ENCODE results near the gene MAPT.

MAPT gene

DNA sequence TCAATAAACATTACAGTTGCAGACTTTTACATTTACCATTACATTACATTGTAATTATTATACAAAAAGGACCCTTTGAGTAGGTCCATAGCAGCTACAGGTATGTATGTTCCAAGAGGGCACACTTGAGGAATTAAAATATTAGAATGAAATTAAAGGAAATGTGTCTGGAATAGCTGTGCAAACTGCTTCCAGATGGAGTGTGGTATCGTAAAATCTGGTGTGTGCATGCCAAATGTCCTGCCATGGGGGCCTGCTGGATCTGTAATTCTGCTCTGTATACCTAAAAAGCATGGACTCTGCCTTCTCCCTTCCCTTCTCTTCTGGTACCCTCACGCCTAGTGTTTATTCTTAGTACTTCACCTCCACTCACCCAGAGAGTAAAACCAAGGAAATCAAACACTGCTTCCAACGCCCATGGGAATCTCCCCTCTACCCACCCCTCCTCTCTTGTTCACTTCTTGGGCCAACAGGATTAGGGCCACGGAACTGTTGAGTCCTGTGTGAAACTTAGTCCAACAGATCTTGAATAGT is 143.4 kb downstream of the MAPT start:
- H3K4me3 ChIP-seq (replicated peaks; ENCODE audit: low read depth, low read length): no peak overlapping the region
- TF ChIP-seq, protein P1, sequence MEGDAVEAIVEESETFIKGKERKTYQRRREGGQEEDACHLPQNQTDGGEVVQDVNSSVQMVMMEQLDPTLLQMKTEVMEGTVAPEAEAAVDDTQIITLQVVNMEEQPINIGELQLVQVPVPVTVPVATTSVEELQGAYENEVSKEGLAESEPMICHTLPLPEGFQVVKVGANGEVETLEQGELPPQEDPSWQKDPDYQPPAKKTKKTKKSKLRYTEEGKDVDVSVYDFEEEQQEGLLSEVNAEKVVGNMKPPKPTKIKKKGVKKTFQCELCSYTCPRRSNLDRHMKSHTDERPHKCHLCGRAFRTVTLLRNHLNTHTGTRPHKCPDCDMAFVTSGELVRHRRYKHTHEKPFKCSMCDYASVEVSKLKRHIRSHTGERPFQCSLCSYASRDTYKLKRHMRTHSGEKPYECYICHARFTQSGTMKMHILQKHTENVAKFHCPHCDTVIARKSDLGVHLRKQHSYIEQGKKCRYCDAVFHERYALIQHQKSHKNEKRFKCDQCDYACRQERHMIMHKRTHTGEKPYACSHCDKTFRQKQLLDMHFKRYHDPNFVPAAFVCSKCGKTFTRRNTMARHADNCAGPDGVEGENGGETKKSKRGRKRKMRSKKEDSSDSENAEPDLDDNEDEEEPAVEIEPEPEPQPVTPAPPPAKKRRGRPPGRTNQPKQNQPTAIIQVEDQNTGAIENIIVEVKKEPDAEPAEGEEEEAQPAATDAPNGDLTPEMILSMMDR (IDR thresholded peaks at IDR 0.05; ENCODE audit: low read length, missing control alignments): no peak
- DNase-seq (ENCODE audit: low read depth): no peak

DNA sequence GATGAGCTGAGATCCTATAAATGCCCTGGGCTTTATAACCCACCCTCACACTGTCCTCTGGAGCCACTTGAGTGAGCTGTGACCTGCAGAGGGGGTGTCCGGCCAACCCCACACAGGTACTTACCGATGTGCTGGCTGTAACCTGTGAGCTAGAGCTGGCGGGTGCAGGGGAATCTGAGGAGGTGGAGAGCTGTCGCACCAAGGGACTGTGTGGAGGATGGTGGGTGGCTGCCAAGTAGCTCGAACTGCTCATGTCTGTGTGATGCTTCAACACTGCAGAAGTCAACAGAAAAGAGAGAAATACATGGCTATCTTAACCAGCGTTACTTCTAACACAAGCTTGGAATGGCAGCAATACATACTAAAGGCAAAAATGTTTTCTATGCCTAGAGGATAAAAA is 144.1 kb downstream of the MAPT start:
- DNase-seq (ENCODE audit: low read depth): no peak
- H3K4me3 ChIP-seq (replicated peaks; ENCODE audit: low read depth, low read length): no peak overlapping the region
- TF ChIP-seq, protein P1 (IDR thresholded peaks at IDR 0.05; ENCODE audit: low read length, missing control alignments): no peak

DNA sequence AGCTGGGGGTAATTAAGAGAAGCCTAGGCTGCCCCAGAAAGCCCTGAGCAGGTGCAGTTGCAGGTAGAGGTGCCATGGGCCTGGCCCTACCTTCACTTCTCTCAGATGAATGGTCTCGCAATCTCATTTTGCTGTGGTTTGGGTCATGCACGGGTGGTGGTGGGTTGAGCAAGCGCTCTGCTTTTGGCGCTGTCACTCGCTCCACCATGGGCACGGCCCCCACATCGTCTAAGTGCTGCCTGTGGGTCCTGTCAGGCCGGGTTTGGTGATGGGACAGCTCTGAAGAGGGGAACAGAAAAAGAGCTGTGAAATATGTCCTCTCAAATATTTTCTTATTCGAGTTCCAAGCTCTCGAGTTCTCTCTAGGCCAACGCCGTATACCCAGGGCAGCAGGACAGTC is 144.6 kb downstream of the MAPT start:
- no peak overlapping the region for H3K4me3 ChIP-seq (replicated peaks; ENCODE audit: low read depth, low read length)

DNA sequence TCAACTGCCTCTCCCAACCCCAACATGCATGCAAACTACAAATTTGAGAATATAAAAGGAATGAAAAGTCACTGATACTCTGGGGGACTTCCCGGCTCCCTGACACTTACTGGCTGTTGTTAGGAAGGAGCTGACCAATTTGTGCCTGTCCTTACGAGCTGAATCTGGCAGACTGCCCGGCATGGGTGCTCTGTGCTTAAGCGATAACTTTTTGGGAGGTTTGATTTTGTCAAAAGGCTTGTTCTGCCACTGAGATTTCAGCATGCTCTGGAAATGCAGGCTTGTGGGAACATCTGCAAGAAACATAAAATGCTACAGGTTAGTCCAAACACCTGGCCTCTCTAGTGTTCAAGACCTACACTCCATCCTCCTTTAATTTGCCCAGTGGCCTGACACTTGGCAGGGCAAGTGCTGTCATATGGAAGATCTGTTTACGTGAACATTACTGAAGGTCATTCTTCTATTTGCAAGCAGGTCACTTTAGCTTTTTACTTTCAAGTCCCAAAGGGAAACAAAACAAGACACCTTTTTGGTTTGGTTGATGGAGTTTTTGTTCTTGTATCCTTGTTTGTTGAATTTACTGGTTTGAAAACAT is 145.3 kb downstream of the MAPT start:
- no peak overlapping the region for H3K4me3 ChIP-seq (replicated peaks; ENCODE audit: low read depth, low read length)
- TF ChIP-seq, protein P1 (IDR thresholded peaks at IDR 0.05; ENCODE audit: low read length, missing control alignments): no peak
- DNase-seq (ENCODE audit: low read depth): no peak

More for the DNA sequence above, 144.6 kb downstream of the MAPT start:
- TF ChIP-seq, protein P1 (IDR thresholded peaks at IDR 0.05; ENCODE audit: low read length, missing control alignments): no peak
- no peak for DNase-seq (ENCODE audit: low read depth)

DNA sequence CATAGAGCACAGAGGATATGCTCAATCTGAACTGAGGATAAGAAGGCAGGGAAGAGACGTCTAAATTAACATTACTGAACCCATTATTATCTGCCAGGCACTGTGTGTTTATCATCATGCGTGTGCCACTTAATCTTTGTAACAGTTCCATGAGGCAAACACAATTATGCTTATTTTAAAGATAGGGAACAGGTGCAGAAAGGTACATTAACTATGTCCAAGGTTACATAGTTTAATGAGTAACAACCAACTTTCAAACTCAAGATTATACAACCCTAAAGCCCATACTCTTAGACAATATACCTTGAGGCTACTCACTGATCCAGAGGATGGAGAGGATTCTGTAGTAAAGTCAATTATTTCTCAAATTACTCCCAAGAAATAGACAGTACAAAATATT is 147.9 kb downstream of the MAPT start:
- H3K4me3 ChIP-seq (replicated peaks; ENCODE audit: low read depth, low read length): no peak overlapping the region
- no peak for DNase-seq (ENCODE audit: low read depth)
- TF ChIP-seq, protein P1 (IDR thresholded peaks at IDR 0.05; ENCODE audit: low read length, missing control alignments): no peak

DNA sequence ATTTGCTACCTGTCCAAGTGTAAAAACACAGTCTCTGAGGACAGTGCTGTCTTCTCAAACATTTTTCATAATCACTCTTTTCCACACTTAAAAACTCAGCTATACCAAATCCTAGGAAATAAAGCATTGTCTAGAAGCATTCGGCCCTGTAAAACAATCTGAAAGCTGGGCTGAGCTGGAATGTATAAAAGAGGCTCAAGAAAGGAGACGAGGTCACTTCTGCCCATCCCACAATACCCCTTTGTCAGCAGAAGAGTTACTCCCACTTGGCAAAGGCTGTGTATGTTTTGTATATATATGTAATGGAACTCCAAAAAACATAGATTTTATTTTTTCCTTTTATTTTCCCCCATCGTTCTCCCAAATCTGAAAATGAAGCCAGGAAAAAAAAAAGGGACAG is 148.6 kb downstream of the MAPT start:
- no peak overlapping the region for H3K4me3 ChIP-seq (replicated peaks; ENCODE audit: low read depth, low read length)
- peak; percentile 31 for DNase-seq (ENCODE audit: low read depth)
- TF ChIP-seq, protein P1 (IDR thresholded peaks at IDR 0.05; ENCODE audit: low read length, missing control alignments): no peak

DNA sequence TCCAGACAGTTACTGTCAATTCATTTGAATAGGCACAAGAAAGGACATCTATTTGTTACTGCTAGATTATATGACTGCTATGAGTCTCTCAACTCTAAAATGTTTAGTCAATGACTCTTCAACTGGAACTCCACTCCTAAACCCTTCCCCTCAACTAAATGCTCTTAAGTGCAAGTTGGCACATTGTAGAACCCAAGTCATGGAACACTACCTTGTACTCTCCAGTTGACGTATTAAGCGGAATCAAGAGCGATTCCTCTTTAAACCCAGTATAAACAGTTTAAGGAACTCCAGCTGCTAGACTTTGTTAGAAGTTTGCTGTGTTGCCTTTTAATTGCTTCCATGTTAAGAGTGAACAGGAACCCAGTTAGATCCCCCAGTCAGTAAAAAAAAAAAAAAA is 149.3 kb downstream of the MAPT start:
- no peak overlapping the region for H3K4me3 ChIP-seq (replicated peaks; ENCODE audit: low read depth, low read length)
- TF ChIP-seq, protein P1 (IDR thresholded peaks at IDR 0.05; ENCODE audit: low read length, missing control alignments): no peak

More for the DNA sequence above, 149.3 kb downstream of the MAPT start:
- no peak for DNase-seq (ENCODE audit: low read depth)
